Measurements from ENCODE around the gene FBLN5. TPM values are rescaled to one million over a fixed set of nuclear protein-coding genes. Genes with fewer than 3 reads are reported as not detected.
"Not testable (repeated sequence)": the region's sequence is repeated elsewhere in the genome, so short reads cannot be mapped to it uniquely, and the experiment has no call there.

FBLN5 gene
- total and polyA plus RNA-seq, 8 donors: 11.5 to 34.3 (median 22.0) TPM

- intact Hi-C loops (cut with DNase I): no loop called here
- no peak overlapping the region for H3K4me3 ChIP-seq
- ATAC-seq (no peak), DNase-seq (no peak), FAIRE-seq (no peak)
- no peaks in the 10 kb centered on the region for H3K27me3 ChIP-seq
- H3K9me3 ChIP-seq: no peaks in the 10 kb centered on the region
- no peak overlapping the region for H3K27ac ChIP-seq
- 88 to 89% methylated on average over 2 of the region's 2 CpGs for WGBS, 2 donors
- no peaks in the 10 kb centered on the region for H3K36me3 ChIP-seq
- H3K4me1 ChIP-seq: no peaks in the 10 kb centered on the region
- no peak for TF ChIP-seq CTCF (IDR thresholded peaks at IDR 0.05)
Measured at GRCh38 chr14:91845652-91846051, 101.8 kb downstream of the FBLN5 start.

GRCh38 chr14:91845056-91845455 lies 102.4 kb downstream of the FBLN5 start:
- intact Hi-C loops (cut with DNase I); H3K36me3 ChIP-seq; H3K27me3 ChIP-seq; DNase-seq; H3K4me1 ChIP-seq; H3K9me3 ChIP-seq; ATAC-seq; H3K4me3 ChIP-seq; FAIRE-seq; H3K27ac ChIP-seq: not testable (repeated sequence)
- WGBS, 2 donors: 90 to 97% methylated on average over 8 of the region's 8 CpGs

- H3K4me1 ChIP-seq: no peaks in the 10 kb centered on the region
- ATAC-seq (no peak), DNase-seq (no peak), FAIRE-seq (no peak)
- intact Hi-C loops (cut with DNase I): no loop called here
- no peaks in the 10 kb centered on the region for H3K9me3 ChIP-seq
- WGBS, 2 donors: 77% methylated on average over 4 of the region's 4 CpGs
- H3K36me3 ChIP-seq: no peaks in the 10 kb centered on the region
- H3K4me3 ChIP-seq: no peak overlapping the region
- no peak for TF ChIP-seq CTCF (IDR thresholded peaks at IDR 0.05)
- H3K27ac ChIP-seq: no peak overlapping the region
- H3K27me3 ChIP-seq: no peaks in the 10 kb centered on the region
Measured at GRCh38 chr14:91844029-91844428, 103.5 kb downstream of the FBLN5 start.

- Histone ChIP-seq H3K36me3 (no peaks in the 10 kb centered on the region), H3K27ac (no peak overlapping the region), H3K4me1 (no peaks in the 10 kb centered on the region), H3K9me3 (no peaks in the 10 kb centered on the region), H3K4me3 (no peak overlapping the region), H3K27me3 (no peaks in the 10 kb centered on the region)
- 83 to 84% methylated on average over 4 of the region's 4 CpGs for WGBS, 2 donors
- FAIRE-seq (no peak), ATAC-seq (no peak), DNase-seq (no peak)
- TF ChIP-seq CTCF (IDR thresholded peaks at IDR 0.05): no peak
- intact Hi-C loops (cut with DNase I): no loop called here
Measured at GRCh38 chr14:91843437-91843836, 104.1 kb downstream of the FBLN5 start.

- intact Hi-C loops (cut with DNase I): no loop called here
- peaks cover 5 to 9% (median 9%) of the 10 kb centered on the region in 3 donors for H3K4me1 ChIP-seq
- no peak for TF ChIP-seq CTCF (IDR thresholded peaks at IDR 0.05)
- no peaks in the 10 kb centered on the region for H3K9me3 ChIP-seq
- no peak overlapping the region for H3K27ac ChIP-seq
- DNase-seq (no peak), FAIRE-seq (no peak), ATAC-seq (no peak)
- H3K27me3 ChIP-seq: no peaks in the 10 kb centered on the region
- H3K4me3 ChIP-seq: no peak overlapping the region
- no peaks in the 10 kb centered on the region for H3K36me3 ChIP-seq
Measured at GRCh38 chr14:91841065-91841464, 106.4 kb downstream of the FBLN5 start.

GRCh38 chr14:91839749-91840148 lies 107.7 kb downstream of the FBLN5 start:
- Histone ChIP-seq H3K4me1 (peaks cover 5 to 9% (median 9%) of the 10 kb centered on the region in 3 donors), H3K27me3 (no peaks in the 10 kb centered on the region), H3K27ac (no peak overlapping the region), H3K4me3 (no peak overlapping the region), H3K36me3 (no peaks in the 10 kb centered on the region), H3K9me3 (no peaks in the 10 kb centered on the region)
- DNase-seq (no peak), FAIRE-seq (no peak), ATAC-seq (no peak)
- WGBS, 2 donors: 97 to 100% methylated on average over 1 of the region's 1 CpG
- no peak for TF ChIP-seq CTCF (IDR thresholded peaks at IDR 0.05)
- intact Hi-C loops (cut with DNase I): loop anchor here in 1 of 3 donors (10.0 kb wide), 1 partner anchor 45 kb away; no protein-coding TSS in a partner anchor
